H9 (cell line): Measurements from ENCODE around the gene GRIK4. TPM values are rescaled to one million over a fixed set of nuclear protein-coding genes. Genes with fewer than 3 reads are reported as not detected.

ENCODE experiments used
- DNase-seq: peaks from one replicate; pipeline ENCODE4 v3.0.0-alpha.2; 2017
- H2AFZ ChIP-seq: one replicate; pipeline ENCODE4 v1.6.1; 2013; ENCODE audit warnings: mild to moderate bottlenecking, low read length, control low read depth, moderate library complexity
- H2AK5ac ChIP-seq: 2 replicates; pipeline ENCODE4 v1.6.1; 2013; ENCODE audit warnings: low read length, control low read depth, mixed read lengths; ENCODE audit not compliant: insufficient read length
- H2BK120ac ChIP-seq: one replicate; pipeline ENCODE4 v1.6.1; 2013; ENCODE audit warnings: low read depth, mild to moderate bottlenecking, low read length, control low read depth, inconsistent platforms; ENCODE audit not compliant: poor library complexity, severe bottlenecking
- H2BK12ac ChIP-seq: 2 replicates; pipeline ENCODE4 v1.6.1; 2013; ENCODE audit warnings: low read length, control low read depth, mixed read lengths, low read depth; ENCODE audit not compliant: insufficient read length
- H2BK15ac ChIP-seq: 2 replicates; pipeline ENCODE4 v1.6.1; 2013; ENCODE audit warnings: low read depth, low read length, control low read depth
- H2BK20ac ChIP-seq: one replicate; pipeline ENCODE4 v1.6.1; 2013; ENCODE audit warnings: low read depth, mild to moderate bottlenecking, low read length, control low read depth, inconsistent platforms; ENCODE audit not compliant: poor library complexity, severe bottlenecking
- H2BK5ac ChIP-seq: 2 replicates; pipeline ENCODE4 v1.6.1; 2013; ENCODE audit warnings: low read length, control low read depth, mixed read lengths; ENCODE audit not compliant: insufficient read length
- H3K14ac ChIP-seq: 2 replicates; pipeline ENCODE4 v1.6.1; 2013; ENCODE audit warnings: low read length, control low read depth; ENCODE audit not compliant: insufficient read depth
- H3K18ac ChIP-seq: 2 replicates; pipeline ENCODE4 v1.6.1; 2013; ENCODE audit warnings: low read depth, mild to moderate bottlenecking, mixed read lengths, low read length, control low read depth; ENCODE audit not compliant: insufficient read length
- H3K23ac ChIP-seq: 2 replicates; pipeline ENCODE4 v1.6.1; 2013; ENCODE audit warnings: low read length, control low read depth, mixed read lengths, low read depth; ENCODE audit not compliant: insufficient read length
- H3K23me2 ChIP-seq: 2 replicates; pipeline ENCODE4 v1.6.1; 2013; ENCODE audit warnings: low read depth, mild to moderate bottlenecking, mixed read lengths, low read length, control low read depth; ENCODE audit not compliant: insufficient read length, poor library complexity, severe bottlenecking
- H3K27ac ChIP-seq: 2 replicates; pipeline ENCODE4 v1.5.1; 2013; ENCODE audit warnings: low read length, control low read depth, mixed read lengths, low read depth; ENCODE audit not compliant: insufficient read length
- H3K27me3 ChIP-seq: 2 replicates; pipeline ENCODE4 v1.6.1; 2013; ENCODE audit warnings: low read length, control low read depth, inconsistent platforms; ENCODE audit not compliant: insufficient read depth
- H3K4ac ChIP-seq: 2 replicates; pipeline ENCODE4 v1.6.1; 2013; ENCODE audit warnings: low read depth, mild to moderate bottlenecking, control low read depth, inconsistent platforms, low read length, moderate library complexity
- H3K4me1 ChIP-seq: 2 replicates; pipeline ENCODE4 v1.6.1; 2013; ENCODE audit warnings: low read length, control low read depth, inconsistent platforms; ENCODE audit not compliant: insufficient read depth
- H3K4me2 ChIP-seq: 2 replicates; pipeline ENCODE4 v1.6.1; 2013; ENCODE audit warnings: low read length, control low read depth, mixed read lengths; ENCODE audit not compliant: insufficient read length, insufficient read depth
- H3K56ac ChIP-seq: 2 replicates; pipeline ENCODE4 v1.6.1; 2013; ENCODE audit warnings: low read depth, mild to moderate bottlenecking, mixed read lengths, low read length, control low read depth; ENCODE audit not compliant: insufficient read length
- H3K79me1 ChIP-seq: 2 replicates; pipeline ENCODE4 v1.6.1; 2013; ENCODE audit warnings: low read depth, mild to moderate bottlenecking, moderate library complexity, low read length, control low read depth, inconsistent platforms; ENCODE audit not compliant: insufficient read depth, poor library complexity, severe bottlenecking
- H3K79me2 ChIP-seq: 2 replicates; pipeline ENCODE4 v1.6.1; 2013; ENCODE audit warnings: low read length, control low read depth, inconsistent platforms; ENCODE audit not compliant: insufficient read depth
- H3K9ac ChIP-seq: 2 replicates; pipeline ENCODE4 v1.6.1; 2013; ENCODE audit warnings: low read length, control low read depth, mixed read lengths; ENCODE audit not compliant: insufficient read length; ENCODE audit errors: extremely low read depth
- H3K9me3 ChIP-seq: one replicate; pipeline ENCODE4 v1.6.1; 2013; ENCODE audit warnings: low read depth, low read length, inconsistent platforms; ENCODE audit not compliant: control insufficient read depth
- H3T11ph ChIP-seq: one replicate; pipeline ENCODE4 v1.6.1; 2013; ENCODE audit warnings: mild to moderate bottlenecking, low read length, control low read depth, inconsistent platforms
- H4K20me1 ChIP-seq: one replicate; pipeline ENCODE4 v1.6.1; 2013; ENCODE audit not compliant: control insufficient read depth, insufficient read length, insufficient read depth
- H4K5ac ChIP-seq: 2 replicates; pipeline ENCODE4 v1.6.1; 2013; ENCODE audit warnings: low read depth, mild to moderate bottlenecking, mixed read lengths, low read length, control low read depth; ENCODE audit not compliant: insufficient read length
- H4K8ac ChIP-seq: replicated peaks from 2 replicates; pipeline ENCODE4 v1.6.1; 2013; ENCODE audit warnings: low read length, control low read depth, mixed read lengths, low read depth; ENCODE audit not compliant: insufficient read length
- H4K91ac ChIP-seq: 2 replicates; pipeline ENCODE4 v1.6.1; 2013; ENCODE audit warnings: low read depth, mild to moderate bottlenecking, moderate library complexity, mixed read lengths, low read length, control low read depth; ENCODE audit not compliant: insufficient read length
- H3K27ac Mint-ChIP-seq, 3 experiments: 2 replicates in 2 of 3; 3 replicates in 1 of 3; pipeline ENCODE4 v1.8.0; 2020 to 2021; ENCODE audit warnings: mixed read lengths in 3 of 3, mild to moderate bottlenecking in 1 of 3, moderate library complexity in 1 of 3
- H3K27me3 Mint-ChIP-seq: 2 replicates; pipeline ENCODE4 v1.8.0; 2021; ENCODE audit warnings: low read depth, mild to moderate bottlenecking, moderate library complexity, mixed read lengths
- H3K36me3 Mint-ChIP-seq, 3 experiments: 2 replicates in 2 of 3; 3 replicates in 1 of 3; pipeline ENCODE4 v1.8.0; 2020 to 2021; ENCODE audit warnings: low read depth in 3 of 3, mixed read lengths in 3 of 3; ENCODE audit not compliant: insufficient read depth in 1 of 3
- H3K4me1 Mint-ChIP-seq, 2 experiments: 2 replicates each; pipeline ENCODE4 v1.8.0; 2020; ENCODE audit warnings: mixed read lengths in 2 of 2
- H3K4me3 Mint-ChIP-seq, 2 experiments: 2 replicates in 1 of 2; 3 replicates in 1 of 2; pipeline ENCODE4 v1.8.0; 2020 to 2021; ENCODE audit warnings: mild to moderate bottlenecking in 2 of 2, mixed read lengths in 2 of 2, moderate library complexity in 1 of 2
- H3K9me3 Mint-ChIP-seq, 2 experiments: 2 replicates in 1 of 2; 3 replicates in 1 of 2; pipeline ENCODE4 v1.8.0; 2020; ENCODE audit warnings: mild to moderate bottlenecking in 2 of 2, mixed read lengths in 2 of 2, moderate library complexity in 1 of 2
- WGBS: extraction: QIAGEN DNeasy Blood & Tissue Kit; methylation state at CpG from one replicate; pipeline ENCODE4 v1.1.7; 2013; ENCODE audit warnings: missing lambda C conversion rate, low lambda C conversion rate, mixed read lengths; ENCODE audit not compliant: insufficient read length; ENCODE audit errors: extremely low coverage; 5-methylcytosine and 5-hydroxymethylcytosine counted together
- total RNA-seq: library from RNA; stranded (reverse); gene quantifications from 2 replicates; pipeline ENCODE4 v1.2.1, GENCODE V29; 2021
- TF ChIP-seq, protein P1 (sequence below): fragments of 200-600 bp; sonication (generic); conservative IDR thresholded peaks from 3 replicates; pipeline ENCODE4 v1.8.0; 2021; ENCODE audit warnings: antibody characterized with exemption, mild to moderate bottlenecking

GRIK4 gene
- total RNA-seq, 1 experiment from 2014 or later: 2.3 TPM

DNA sequence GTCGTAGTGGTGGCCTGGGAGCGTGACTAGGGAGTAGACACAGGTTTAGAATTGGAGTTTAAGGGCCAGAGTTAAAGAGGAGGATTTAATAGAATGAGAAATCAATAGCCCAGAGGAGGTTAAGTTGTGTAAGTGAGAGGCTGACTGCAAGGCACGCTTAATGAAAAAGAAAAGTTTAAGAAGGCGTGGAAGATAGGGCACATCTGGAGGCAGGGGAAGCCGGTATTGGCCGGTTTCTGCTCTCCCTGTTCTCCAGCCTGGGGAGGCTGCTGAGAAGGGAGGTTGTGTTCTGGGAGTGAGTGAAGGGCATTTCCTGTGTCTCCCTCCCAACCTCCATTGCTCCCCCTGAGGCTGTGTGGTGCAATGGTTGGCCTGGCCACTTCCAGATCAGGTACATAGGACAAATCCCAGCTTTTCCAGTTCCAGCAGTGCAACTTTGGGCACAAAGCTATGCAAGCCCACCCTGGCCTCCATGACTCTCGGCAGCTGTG lies 6.3 kb downstream of the GRIK4 start:
- H3K36me3 Mint-ChIP-seq: no peaks in the 10 kb centered on the region
- H3K27ac Mint-ChIP-seq: peak overlapping the region in 1 of 3 experiments; percentile 36; a peak in 2 of 7 replicates
- Histone ChIP-seq H3K18ac (no peak overlapping the region), H2AFZ (no peak overlapping the region), H2BK20ac (no peak overlapping the region), H2BK5ac (no peak overlapping the region), H3K79me1 (no peaks in the 10 kb centered on the region), H3K4me1 (peaks cover 5% of the 10 kb centered on the region; the same call in 1 of the 2 replicates), H3K9me3 (no peaks in the 10 kb centered on the region), H2AK5ac (no peak overlapping the region), H3K14ac (peak overlapping the region; percentile 52; the same call in 1 of the 2 replicates), H4K5ac (no peak overlapping the region), H3K23ac (no peak overlapping the region), H3K27me3 (no peaks in the 10 kb centered on the region), H2BK15ac (no peak overlapping the region), H2BK120ac (no peak overlapping the region), H3K4me2 (no peak overlapping the region), H4K8ac (no peak overlapping the region), H3K56ac (no peak overlapping the region), H3K27ac (no peak overlapping the region), H3K23me2 (no peaks in the 10 kb centered on the region), H3T11ph (no peak overlapping the region), H3K4ac (no peak overlapping the region), H4K91ac (no peak overlapping the region), H3K79me2 (no peaks in the 10 kb centered on the region), H3K9ac (no peak overlapping the region), H2BK12ac (no peak overlapping the region), H4K20me1 (no peaks in the 10 kb centered on the region)
- no peak for DNase-seq
- H3K27me3 Mint-ChIP-seq: peaks cover 42% of the 10 kb centered on the region
- TF ChIP-seq, protein P1, sequence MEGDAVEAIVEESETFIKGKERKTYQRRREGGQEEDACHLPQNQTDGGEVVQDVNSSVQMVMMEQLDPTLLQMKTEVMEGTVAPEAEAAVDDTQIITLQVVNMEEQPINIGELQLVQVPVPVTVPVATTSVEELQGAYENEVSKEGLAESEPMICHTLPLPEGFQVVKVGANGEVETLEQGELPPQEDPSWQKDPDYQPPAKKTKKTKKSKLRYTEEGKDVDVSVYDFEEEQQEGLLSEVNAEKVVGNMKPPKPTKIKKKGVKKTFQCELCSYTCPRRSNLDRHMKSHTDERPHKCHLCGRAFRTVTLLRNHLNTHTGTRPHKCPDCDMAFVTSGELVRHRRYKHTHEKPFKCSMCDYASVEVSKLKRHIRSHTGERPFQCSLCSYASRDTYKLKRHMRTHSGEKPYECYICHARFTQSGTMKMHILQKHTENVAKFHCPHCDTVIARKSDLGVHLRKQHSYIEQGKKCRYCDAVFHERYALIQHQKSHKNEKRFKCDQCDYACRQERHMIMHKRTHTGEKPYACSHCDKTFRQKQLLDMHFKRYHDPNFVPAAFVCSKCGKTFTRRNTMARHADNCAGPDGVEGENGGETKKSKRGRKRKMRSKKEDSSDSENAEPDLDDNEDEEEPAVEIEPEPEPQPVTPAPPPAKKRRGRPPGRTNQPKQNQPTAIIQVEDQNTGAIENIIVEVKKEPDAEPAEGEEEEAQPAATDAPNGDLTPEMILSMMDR: no peak
- no peak overlapping the region for H3K4me3 Mint-ChIP-seq
- no CpG with 5 or more reads among the region's 7 CpGs for WGBS
- no peaks in the 10 kb centered on the region for H3K9me3 Mint-ChIP-seq
- peaks cover 26 to 31% of the 10 kb centered on the region in 2 experiments for H3K4me1 Mint-ChIP-seq
